ENCODE data around the gene SCMH1. TPM values are rescaled to one million over a fixed set of nuclear protein-coding genes. Genes with fewer than 3 reads are reported as not detected.
"Not testable (repeated sequence)": the region's sequence is repeated elsewhere in the genome, so short reads cannot be mapped to it uniquely, and the experiment has no call there.

SCMH1 gene
- polyA plus RNA-seq, 4 donors: 36.5 to 51.5 (median 40.9) TPM

- no peak for DNase-seq (ENCODE audit: low read depth in 4 of 4, low spot score in 3 of 4)
These were observed 81.5 kb downstream of the SCMH1 start for GRCh38 chr1:41160498-41161110.

DNA sequence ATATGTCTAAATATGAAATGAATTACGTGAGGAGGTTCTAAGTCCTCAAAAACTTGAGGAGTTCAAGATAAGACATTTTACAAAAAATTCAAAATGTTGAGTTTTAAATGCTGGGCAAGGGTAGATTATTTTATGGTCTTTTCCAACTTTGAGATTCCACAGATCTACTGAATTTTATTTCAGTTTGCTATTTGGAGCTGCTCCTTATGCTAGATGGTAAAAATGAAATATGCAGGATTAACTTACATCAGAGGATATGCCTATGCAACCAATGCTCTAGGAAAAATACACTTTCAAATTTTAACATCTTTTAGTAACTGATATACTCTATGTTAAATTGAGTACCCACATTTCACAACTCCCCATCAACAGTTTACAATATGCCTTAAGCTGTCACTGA lies 83.1 kb downstream of the SCMH1 start:
- DNase-seq (ENCODE audit: low read depth in 4 of 4, low spot score in 3 of 4): no peak

GRCh38 chr1:41158147-41158875 lies 83.8 kb downstream of the SCMH1 start:
- no peak for DNase-seq (ENCODE audit: low read depth in 4 of 4, low spot score in 3 of 4)

GRCh38 chr1:41155105-41155504 lies 87.0 kb downstream of the SCMH1 start:
- no peak for DNase-seq (ENCODE audit: low read depth in 4 of 4, low spot score in 3 of 4)

- DNase-seq (ENCODE audit: low read depth in 4 of 4, low spot score in 3 of 4): no peak
These were observed 88.3 kb downstream of the SCMH1 start for GRCh38 chr1:41153750-41154274.

GRCh38 chr1:41152622-41153044 lies 89.5 kb downstream of the SCMH1 start:
- DNase-seq (ENCODE audit: low read depth in 4 of 4, low spot score in 3 of 4): no peak

DNA sequence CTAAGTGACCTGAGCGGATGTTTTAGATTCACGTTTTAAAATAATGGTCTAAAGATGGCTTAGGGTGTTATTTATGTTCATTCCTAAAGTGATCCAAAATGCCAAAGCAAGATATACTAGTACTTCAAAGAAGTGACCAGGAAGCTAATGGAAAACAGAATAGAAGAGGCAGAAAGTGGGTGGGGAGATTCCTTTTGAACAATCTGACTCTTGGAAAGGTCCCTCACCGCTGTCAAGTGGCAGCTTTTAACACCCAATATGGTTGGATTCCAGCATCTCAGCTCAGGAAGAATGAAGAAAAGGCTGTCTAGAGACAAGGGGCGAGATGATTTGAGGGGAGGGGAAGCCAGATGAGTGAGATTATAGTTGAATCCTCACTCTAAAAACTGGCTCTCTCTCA lies 90.3 kb downstream of the SCMH1 start:
- no peak for DNase-seq (ENCODE audit: low read depth in 4 of 4, low spot score in 3 of 4)

DNA sequence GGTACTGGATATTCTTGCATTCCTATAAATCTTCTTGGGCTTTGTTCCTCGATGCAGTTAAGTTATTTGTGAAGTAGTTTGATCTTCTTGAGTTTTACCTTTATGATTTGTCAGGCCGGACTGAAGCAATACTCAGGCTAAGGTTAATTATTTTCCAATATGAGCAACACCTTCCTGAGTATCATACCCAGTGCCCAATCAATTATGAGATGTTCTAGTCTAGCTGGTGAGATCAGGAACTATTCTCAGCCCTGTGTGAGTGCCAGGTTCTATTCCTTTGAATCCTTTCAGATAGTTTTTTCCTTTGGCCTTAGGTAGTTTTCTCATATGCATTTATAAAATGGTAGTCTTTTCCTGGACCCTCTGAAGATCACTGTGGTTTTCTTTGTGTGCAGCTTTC lies 92.5 kb downstream of the SCMH1 start:
- DNase-seq (ENCODE audit: low read depth in 4 of 4, low spot score in 3 of 4): no peak

DNA sequence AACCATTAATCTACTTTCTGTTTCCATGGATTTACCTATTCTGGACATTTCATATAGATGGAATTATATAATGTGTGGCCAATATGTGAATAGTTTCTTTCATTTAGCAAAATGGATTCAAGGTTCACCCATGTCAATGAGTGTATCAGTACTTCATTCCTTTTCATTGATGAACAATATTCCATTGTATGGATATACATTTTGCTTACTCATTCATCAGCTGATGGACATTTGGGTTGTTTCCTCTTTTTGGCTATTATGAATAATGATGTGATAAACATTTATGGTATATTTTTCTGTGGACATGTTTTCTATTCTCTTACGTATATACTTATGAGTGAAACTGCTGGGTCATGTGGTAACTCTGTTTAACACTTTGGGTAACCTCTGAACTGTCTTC lies 97.8 kb downstream of the SCMH1 start:
- no peak for DNase-seq (ENCODE audit: low read depth in 4 of 4, low spot score in 3 of 4)

- no peak for DNase-seq (ENCODE audit: low read depth in 4 of 4, low spot score in 3 of 4)
These were observed 103.6 kb downstream of the SCMH1 start for GRCh38 chr1:41138549-41138948.

GRCh38 chr1:41135196-41135947 lies 106.7 kb downstream of the SCMH1 start:
- DNase-seq (ENCODE audit: low read depth in 4 of 4, low spot score in 3 of 4): no peak

DNA sequence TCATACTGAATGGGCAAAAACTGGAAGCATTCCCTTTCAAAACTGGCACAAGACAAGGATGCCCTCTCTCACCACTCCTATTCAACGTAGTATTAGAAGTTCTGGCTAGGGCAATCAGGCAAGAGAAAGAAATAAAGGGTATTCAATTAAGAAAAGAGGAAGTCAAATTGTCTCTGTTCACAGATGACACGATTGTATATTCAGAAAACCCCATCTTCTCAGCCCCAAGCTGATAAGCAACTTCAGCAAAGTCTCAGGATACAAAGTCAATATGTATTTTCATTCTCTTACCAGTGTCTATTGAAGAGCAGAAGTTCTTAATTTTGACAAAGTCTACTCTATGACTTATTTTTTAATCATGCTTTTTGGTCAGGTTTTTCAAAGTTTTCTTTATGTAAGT lies 107.8 kb downstream of the SCMH1 start:
- DNase-seq (ENCODE audit: low read depth in 4 of 4, low spot score in 3 of 4): not testable (repeated sequence)

GRCh38 chr1:41122851-41123518 lies 119.1 kb downstream of the SCMH1 start:
- no peak for DNase-seq (ENCODE audit: low read depth in 4 of 4, low spot score in 3 of 4)

- no peak for DNase-seq (ENCODE audit: low read depth in 4 of 4, low spot score in 3 of 4)
These were observed 120.0 kb downstream of the SCMH1 start for GRCh38 chr1:41122148-41122547.

DNA sequence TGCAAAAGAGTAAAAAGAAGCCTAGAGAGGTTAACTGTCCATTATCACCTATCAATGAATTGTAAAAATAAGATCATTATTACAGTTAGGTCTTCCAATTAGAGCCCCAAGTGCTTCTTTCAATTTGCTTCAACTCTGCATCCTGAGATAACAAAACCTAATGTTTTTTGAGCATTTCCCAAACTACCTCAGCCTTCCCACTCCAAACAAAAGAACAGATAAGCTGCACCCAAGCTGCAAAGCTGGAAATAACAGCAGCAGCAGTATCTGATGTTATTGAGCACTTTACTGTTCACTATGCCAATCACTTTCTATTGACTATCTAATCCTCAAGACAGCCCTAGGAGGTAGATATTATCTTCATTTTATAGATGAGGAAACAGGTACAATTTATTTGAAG lies 123.5 kb downstream of the SCMH1 start:
- DNase-seq (ENCODE audit: low read depth in 4 of 4, low spot score in 3 of 4): no peak

- not testable (repeated sequence) for DNase-seq (ENCODE audit: low read depth in 4 of 4, low spot score in 3 of 4)
These were observed 124.9 kb downstream of the SCMH1 start for GRCh38 chr1:41117241-41117640.

DNA sequence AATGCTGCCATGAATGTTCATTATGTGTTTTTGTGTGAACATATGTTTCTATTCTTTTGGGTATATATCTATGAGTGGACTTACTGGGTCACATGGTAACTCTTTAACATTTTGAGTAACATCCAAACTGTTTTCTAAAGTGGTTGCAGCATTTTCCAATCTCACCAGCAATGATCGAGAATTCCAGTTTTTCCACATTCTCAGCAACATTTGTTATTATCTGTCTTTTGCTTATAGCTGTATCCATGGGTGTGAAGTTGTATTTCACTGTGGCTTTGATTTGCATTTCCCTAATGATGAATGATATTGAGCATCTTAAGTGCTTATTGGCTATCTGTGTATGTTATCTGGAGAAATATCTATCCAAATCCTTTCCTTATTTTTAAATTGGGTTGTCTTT lies 131.4 kb downstream of the SCMH1 start:
- DNase-seq (ENCODE audit: low read depth in 4 of 4, low spot score in 3 of 4): no peak

DNA sequence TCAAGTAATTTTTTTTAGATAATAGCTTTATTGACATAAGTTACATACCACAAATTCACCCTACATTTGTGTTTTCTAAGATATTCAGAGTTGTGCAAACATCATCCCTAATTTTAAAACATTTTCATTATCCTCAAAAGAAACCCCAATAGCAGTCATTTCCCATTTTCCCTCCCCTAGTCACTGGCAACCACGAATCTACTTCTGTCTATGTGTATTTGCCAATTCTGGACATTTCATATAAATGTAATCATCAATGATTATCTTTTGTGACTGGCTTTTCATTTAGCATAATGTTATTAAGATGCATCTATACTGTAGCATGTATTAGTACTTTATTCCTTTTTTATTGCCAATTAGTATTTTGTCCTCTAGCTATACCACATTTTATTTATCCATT lies 131.8 kb downstream of the SCMH1 start:
- DNase-seq (ENCODE audit: low read depth in 4 of 4, low spot score in 3 of 4): no peak

- DNase-seq (ENCODE audit: low read depth in 4 of 4, low spot score in 3 of 4): no peak
These were observed 132.6 kb downstream of the SCMH1 start for GRCh38 chr1:41109310-41110197.

DNA sequence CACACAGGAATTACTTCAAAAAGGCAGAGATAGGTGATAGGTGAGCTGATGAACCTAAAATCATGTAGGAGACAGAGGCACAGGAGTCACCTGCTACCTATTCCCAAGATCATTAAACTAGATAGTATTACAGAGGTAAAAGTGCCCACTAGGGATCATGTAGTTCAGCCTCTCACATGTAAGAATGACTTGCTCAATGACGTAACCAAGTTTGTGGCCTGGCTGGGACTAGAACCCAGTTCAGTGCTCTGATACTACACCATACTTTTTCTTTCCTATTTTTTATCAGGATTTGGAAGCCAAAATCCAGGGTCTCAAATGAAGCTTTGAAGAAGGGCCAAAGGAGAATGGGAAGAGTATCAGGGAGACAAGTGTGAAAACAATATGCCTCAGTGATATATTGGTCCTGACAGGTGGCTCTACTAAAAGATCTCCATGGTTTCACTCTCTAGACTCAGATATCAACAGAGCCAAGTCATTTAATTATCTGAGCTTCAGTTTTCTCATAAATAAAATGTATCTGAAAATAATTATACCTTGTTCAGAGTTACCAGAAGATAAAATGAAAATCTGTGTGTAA lies 133.3 kb downstream of the SCMH1 start:
- DNase-seq (ENCODE audit: low read depth in 4 of 4, low spot score in 3 of 4): no peak

Data from left renal pelvis (tissue), 4 donors.